Lower leg skin (tissue), 4 donors: Measurements from ENCODE around the gene HIRA. TPM values are rescaled to one million over a fixed set of nuclear protein-coding genes. Genes with fewer than 3 reads are reported as not detected.
"Not testable (repeated sequence)": the region's sequence is repeated elsewhere in the genome, so short reads cannot be mapped to it uniquely, and the experiment has no call there.

Experiments used
- DNase-seq, 2 donors: peaks; one replicate each; pipeline ENCODE4 v3.0.0-alpha.2; 2019; ENCODE audit warnings: low spot score in 2 of 2
- H3K4me3 ChIP-seq: fragments of 200-600 bp; sonication (generic); 2 replicates; pipeline ENCODE4 v1.5.1; 2017; ENCODE audit warnings: mild to moderate bottlenecking, low read depth; ENCODE audit not compliant: poor library complexity, severe bottlenecking
- CTCF ChIP-seq, 3 donors: fragments of 450-650 bp; IDR thresholded peaks; one replicate each; pipeline ENCODE4 v1.5.1; 2016; ENCODE audit warnings: antibody characterized with exemption in 3 of 3, mild to moderate bottlenecking in 3 of 3, moderate library complexity in 2 of 3
- POLR2A ChIP-seq, 2 donors: fragments of 450-650 bp; IDR thresholded peaks; one replicate each; pipeline ENCODE4 v1.6.1; 2016 to 2017; ENCODE audit warnings: antibody characterized with exemption in 2 of 2, mild to moderate bottlenecking in 1 of 2, moderate library complexity in 1 of 2
- WGBS, 2 donors: methylation state at CpG; one replicate each; pipeline ENCODE4 v1.1.5; 2018; 5-methylcytosine and 5-hydroxymethylcytosine counted together
- intact Hi-C: fragments of 100-400 bp; cut with DNase I; formaldehyde crosslinking; loops from one replicate; pipeline ENCODE4 v1.15.0; 2023; ENCODE audit warnings: low total_unique reads
- total RNA-seq, 4 donors: library from RNA; depleted of rRNA; stranded (reverse); fragments of >200 nt; gene quantifications; one replicate each; pipeline ENCODE4 v1.1.0, GENCODE V29; 2016

HIRA gene
- total RNA-seq, 4 donors from 2014 or later = 11.5 to 21.1 (median 18.2) TPM

GRCh38 chr22:19325296-19325948 lies 106.1 kb downstream of the HIRA start:
- intact Hi-C loops = no loop called here
- no peak overlapping the region for H3K4me3 ChIP-seq
- TF ChIP-seq CTCF (IDR thresholded peaks at IDR 0.05) = no peak
- no peak for TF ChIP-seq POLR2A (IDR thresholded peaks at IDR 0.05)
- 92 to 94% methylated on average over 5 of the region's 5 CpGs for WGBS, 2 donors
- no peak for DNase-seq

GRCh38 chr22:19323420-19323819 lies 108.1 kb downstream of the HIRA start:
- 94 to 96% methylated on average over 6 of the region's 6 CpGs for WGBS, 2 donors
- DNase-seq, intact Hi-C loops, H3K4me3 ChIP-seq: not testable (repeated sequence)

- TF ChIP-seq POLR2A (IDR thresholded peaks at IDR 0.05) (no peak), CTCF (IDR thresholded peaks at IDR 0.05) (no peak)
- intact Hi-C loops = no loop called here
- H3K4me3 ChIP-seq = no peak overlapping the region
- WGBS, 2 donors = 76 to 80% methylated on average over 2 of the region's 2 CpGs
- no peak for DNase-seq
Measured at GRCh38 chr22:19321757-19322156, 109.8 kb downstream of the HIRA start.

GRCh38 chr22:19320136-19320535 lies 111.4 kb downstream of the HIRA start:
- intact Hi-C loops, DNase-seq, H3K4me3 ChIP-seq: not testable (repeated sequence)
- WGBS, 2 donors = 94% methylated on average over 8 of the region's 8 CpGs

- DNase-seq = no peak
- no peak for TF ChIP-seq CTCF (IDR thresholded peaks at IDR 0.05)
- no peak for TF ChIP-seq POLR2A (IDR thresholded peaks at IDR 0.05)
- intact Hi-C loops = no loop called here
- H3K4me3 ChIP-seq = no peak overlapping the region
Measured at GRCh38 chr22:19319281-19319680, 112.3 kb downstream of the HIRA start.

DNA sequence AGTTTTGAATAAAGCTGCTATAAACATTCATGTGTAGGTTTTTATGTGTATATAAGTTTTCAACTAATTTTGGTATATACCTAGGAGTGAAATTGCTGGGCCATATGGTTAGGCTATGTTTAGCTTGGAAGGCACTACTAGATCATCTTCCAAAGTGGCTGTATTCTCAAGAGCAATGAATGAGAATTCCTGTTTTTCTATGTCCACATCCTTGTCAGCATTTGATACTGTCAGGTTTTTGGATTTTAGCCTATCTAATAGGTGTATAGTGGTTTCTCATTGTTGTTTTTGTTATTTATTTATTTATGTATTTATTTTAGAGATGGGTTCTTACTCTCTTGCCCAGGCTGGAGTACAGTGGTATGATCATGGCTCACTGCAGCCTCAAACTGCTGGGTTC lies 113.7 kb downstream of the HIRA start:
- no peak for DNase-seq
- no peak overlapping the region for H3K4me3 ChIP-seq
- intact Hi-C loops = no loop called here
- no peak for TF ChIP-seq CTCF (IDR thresholded peaks at IDR 0.05)
- TF ChIP-seq POLR2A (IDR thresholded peaks at IDR 0.05) = no peak

GRCh38 chr22:19307872-19308271 lies 123.7 kb downstream of the HIRA start:
- intact Hi-C loops = no loop called here
- TF ChIP-seq POLR2A (IDR thresholded peaks at IDR 0.05) = no peak
- DNase-seq = no peak
- WGBS, 2 donors = 69 to 76% methylated on average over 2 of the region's 2 CpGs
- H3K4me3 ChIP-seq = no peak overlapping the region

DNA sequence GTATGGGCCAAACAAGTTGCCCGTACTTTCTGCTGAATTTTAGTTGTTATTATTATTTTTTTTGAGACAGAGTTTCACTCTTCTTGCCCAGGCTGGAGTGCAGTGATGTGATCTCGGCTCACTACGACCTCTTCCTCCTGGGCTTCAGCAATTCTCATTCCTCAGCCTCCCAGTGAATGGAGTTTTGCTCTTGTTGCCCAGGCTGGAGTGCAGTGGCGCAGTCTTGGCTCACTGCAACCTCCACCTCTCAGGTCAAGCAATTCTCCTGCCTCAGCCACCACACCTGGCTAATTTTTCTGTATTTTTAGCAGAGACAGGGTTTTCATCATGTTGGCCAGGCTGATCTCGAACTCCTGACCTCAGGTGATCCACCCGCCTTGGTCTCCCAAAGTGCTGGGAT lies 125.0 kb downstream of the HIRA start:
- 87 to 93% methylated on average over 6 of the region's 6 CpGs for WGBS, 2 donors

More for the DNA sequence above, 125.0 kb downstream of the HIRA start:
- intact Hi-C loops, DNase-seq, H3K4me3 ChIP-seq: not testable (repeated sequence)
